ENCODE results near the gene KLHDC4.
"Not testable (repeated sequence)": the region's sequence is repeated elsewhere in the genome, so short reads cannot be mapped to it uniquely, and the experiment has no call there.

The KLHDC4 gene

GRCh38 chr16:87681981-87682570 is 83.7 kb downstream of the KLHDC4 start:
- DNase-seq: no peak

GRCh38 chr16:87681051-87681602 is 84.7 kb downstream of the KLHDC4 start:
- not testable (repeated sequence) for DNase-seq

GRCh38 chr16:87680272-87680644 is 85.5 kb downstream of the KLHDC4 start:
- DNase-seq: no peak

- no peak for DNase-seq
These were observed 86.1 kb downstream of the KLHDC4 start for GRCh38 chr16:87679593-87680271.

GRCh38 chr16:87678618-87679017 is 87.2 kb downstream of the KLHDC4 start:
- DNase-seq: no peak

GRCh38 chr16:87677830-87678229 is 88.0 kb downstream of the KLHDC4 start:
- no peak for DNase-seq

GRCh38 chr16:87675111-87675719 is 90.6 kb downstream of the KLHDC4 start:
- no peak for DNase-seq

GRCh38 chr16:87674419-87674818 is 91.4 kb downstream of the KLHDC4 start:
- DNase-seq: no peak

- DNase-seq: no peak
These were observed 94.0 kb downstream of the KLHDC4 start for GRCh38 chr16:87671715-87672270.

GRCh38 chr16:87671221-87671620 is 94.6 kb downstream of the KLHDC4 start:
- no peak for DNase-seq

GRCh38 chr16:87669672-87670071 is 96.1 kb downstream of the KLHDC4 start:
- no peak for DNase-seq

GRCh38 chr16:87667946-87668345 is 97.8 kb downstream of the KLHDC4 start:
- no peak for DNase-seq

GRCh38 chr16:87667443-87667842 is 98.3 kb downstream of the KLHDC4 start:
- no peak for DNase-seq

- DNase-seq: no peak
These were observed 98.9 kb downstream of the KLHDC4 start for GRCh38 chr16:87666919-87667318.

- no peak for DNase-seq
These were observed 100.6 kb downstream of the KLHDC4 start for GRCh38 chr16:87665193-87665592.

- DNase-seq: no peak
These were observed 101.0 kb downstream of the KLHDC4 start for GRCh38 chr16:87664792-87665191.

- DNase-seq: no peak
These were observed 103.3 kb downstream of the KLHDC4 start for GRCh38 chr16:87662254-87663204.

- DNase-seq: no peak
These were observed 104.2 kb downstream of the KLHDC4 start for GRCh38 chr16:87661561-87661960.

GRCh38 chr16:87658564-87659225 is 107.1 kb downstream of the KLHDC4 start:
- no peak for DNase-seq

Measured in GOT3 (cell line).